Testis (tissue), 3 donors: Measurements from ENCODE around the gene AFF1. TPM values are rescaled to one million over a fixed set of nuclear protein-coding genes. Genes with fewer than 3 reads are reported as not detected.
"Not testable (repeated sequence)": the region's sequence is repeated elsewhere in the genome, so short reads cannot be mapped to it uniquely, and the experiment has no call there.

Experiments used
- DNase-seq: peaks from one replicate; pipeline ENCODE4 v3.0.0-alpha.2; 2019
- H3K27ac ChIP-seq, 2 donors: fragments of 200-600 bp; sonication (generic); one replicate each; pipeline ENCODE4 v1.5.1; 2019
- H3K27me3 ChIP-seq: fragments of 200-600 bp; sonication (generic); one replicate; pipeline ENCODE4 v1.5.1; 2019
- H3K36me3 ChIP-seq: fragments of 200-600 bp; sonication (generic); one replicate; pipeline ENCODE4 v1.5.1; 2017; ENCODE audit warnings: low read depth; ENCODE audit errors: missing control alignments
- H3K4me1 ChIP-seq: fragments of 200-600 bp; sonication (generic); one replicate; pipeline ENCODE4 v1.5.1; 2019
- H3K4me3 ChIP-seq, 2 donors: fragments of 200-600 bp; sonication (generic); one replicate each; pipeline ENCODE4 v1.5.1; 2017 to 2019
- H3K9me3 ChIP-seq: fragments of 200-600 bp; sonication (generic); one replicate; pipeline ENCODE4 v1.5.1; 2017
- POLR2A ChIP-seq: fragments of 450-650 bp; IDR thresholded peaks from one replicate; pipeline ENCODE4 v1.6.1; 2017; ENCODE audit warnings: antibody characterized with exemption, mild to moderate bottlenecking, moderate library complexity
- WGBS, 2 donors: methylation state at CpG; one replicate each; pipeline ENCODE4 v1.1.5; 2018; 5-methylcytosine and 5-hydroxymethylcytosine counted together
- intact Hi-C: fragments of 100-400 bp; cut with DNase I; formaldehyde crosslinking; loops from one replicate; pipeline ENCODE4 v1.15.1; 2023; ENCODE audit warnings: low total_unique reads
- polyA plus RNA-seq: library from polyadenylated mRNA; stranded (reverse); fragments of 350-450 nt; fragmentation: Illumina TruSeq; extraction: RNeasy Lipid Tissue Mini Kit (QIAGEN cat#74804); gene quantifications from one replicate; pipeline ENCODE4 v1.2.3, GENCODE V29; 2014; ENCODE audit warnings: low read depth, low replicate concordance; ENCODE audit not compliant: insufficient read depth
- total RNA-seq, 2 donors: library from RNA; depleted of rRNA; stranded (reverse); fragments of >200 nt; gene quantifications; one replicate each; pipeline ENCODE4 v1.2.3, GENCODE V29; 2016
- TF ChIP-seq, protein P1 (sequence below), 3 experiments: fragments of 450-650 bp in 2 of 3; fragments of 200-600 bp in 1 of 3; sonication (generic) in 1 of 3; IDR thresholded peaks; one replicate each; pipeline ENCODE4 v1.5.1; 2016 to 2019; ENCODE audit warnings: antibody characterized with exemption in 3 of 3, mild to moderate bottlenecking in 2 of 3, moderate library complexity in 1 of 3

AFF1 gene
- total and polyA plus RNA-seq, 3 donors from 2014 or later, result 15.8 to 56.8 (median 53.6) TPM

DNA sequence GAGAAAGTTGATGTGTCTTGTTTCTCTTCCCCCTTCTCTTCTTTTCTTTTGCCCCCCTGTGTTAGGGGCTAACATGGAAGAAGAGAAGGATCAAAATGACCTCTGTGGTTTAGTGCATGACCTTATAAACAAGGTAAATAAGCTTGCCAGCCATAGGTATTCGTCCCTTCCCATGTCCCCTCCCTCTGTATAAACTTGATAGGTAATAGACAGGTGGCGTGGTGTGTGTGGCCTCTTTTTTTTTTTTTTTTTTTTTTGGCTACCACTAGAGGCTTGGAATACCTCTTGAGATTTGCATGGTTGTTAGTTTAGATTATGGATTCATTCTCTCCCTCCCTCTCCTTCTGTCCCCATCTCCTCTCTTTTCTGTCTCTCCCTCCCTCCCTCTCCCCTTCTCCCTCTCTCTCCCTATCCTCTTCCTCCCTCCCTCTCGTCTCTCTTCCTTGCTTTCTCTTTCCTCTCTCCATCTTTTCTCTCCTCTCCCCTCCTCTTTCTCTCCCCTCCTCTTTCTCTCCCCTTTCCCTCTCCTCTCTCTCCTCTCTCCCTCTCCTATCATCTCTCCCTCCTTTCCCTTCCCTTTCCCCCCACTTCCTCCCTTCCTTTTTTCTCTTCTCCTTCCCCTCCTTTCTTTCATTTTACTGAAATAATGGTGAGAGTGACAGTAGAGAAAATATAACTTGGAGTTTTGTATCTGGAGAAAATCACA is 134.4 kb downstream of the AFF1 start:
- Histone ChIP-seq H3K9me3 (no peaks in the 10 kb centered on the region), H3K27ac (no peak overlapping the region), H3K4me3 (no peak overlapping the region), H3K4me1 (peaks cover 13% of the 10 kb centered on the region), H3K36me3 (no peaks in the 10 kb centered on the region), H3K27me3 (no peaks in the 10 kb centered on the region)
- TF ChIP-seq, protein P1, sequence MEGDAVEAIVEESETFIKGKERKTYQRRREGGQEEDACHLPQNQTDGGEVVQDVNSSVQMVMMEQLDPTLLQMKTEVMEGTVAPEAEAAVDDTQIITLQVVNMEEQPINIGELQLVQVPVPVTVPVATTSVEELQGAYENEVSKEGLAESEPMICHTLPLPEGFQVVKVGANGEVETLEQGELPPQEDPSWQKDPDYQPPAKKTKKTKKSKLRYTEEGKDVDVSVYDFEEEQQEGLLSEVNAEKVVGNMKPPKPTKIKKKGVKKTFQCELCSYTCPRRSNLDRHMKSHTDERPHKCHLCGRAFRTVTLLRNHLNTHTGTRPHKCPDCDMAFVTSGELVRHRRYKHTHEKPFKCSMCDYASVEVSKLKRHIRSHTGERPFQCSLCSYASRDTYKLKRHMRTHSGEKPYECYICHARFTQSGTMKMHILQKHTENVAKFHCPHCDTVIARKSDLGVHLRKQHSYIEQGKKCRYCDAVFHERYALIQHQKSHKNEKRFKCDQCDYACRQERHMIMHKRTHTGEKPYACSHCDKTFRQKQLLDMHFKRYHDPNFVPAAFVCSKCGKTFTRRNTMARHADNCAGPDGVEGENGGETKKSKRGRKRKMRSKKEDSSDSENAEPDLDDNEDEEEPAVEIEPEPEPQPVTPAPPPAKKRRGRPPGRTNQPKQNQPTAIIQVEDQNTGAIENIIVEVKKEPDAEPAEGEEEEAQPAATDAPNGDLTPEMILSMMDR (IDR thresholded peaks at IDR 0.05), result no peak
- TF ChIP-seq POLR2A, result no peak
- intact Hi-C loops, result no loop called here
- no peak for DNase-seq
- 87 to 88% methylated on average over 3 of the region's 3 CpGs for WGBS, 2 donors

DNA sequence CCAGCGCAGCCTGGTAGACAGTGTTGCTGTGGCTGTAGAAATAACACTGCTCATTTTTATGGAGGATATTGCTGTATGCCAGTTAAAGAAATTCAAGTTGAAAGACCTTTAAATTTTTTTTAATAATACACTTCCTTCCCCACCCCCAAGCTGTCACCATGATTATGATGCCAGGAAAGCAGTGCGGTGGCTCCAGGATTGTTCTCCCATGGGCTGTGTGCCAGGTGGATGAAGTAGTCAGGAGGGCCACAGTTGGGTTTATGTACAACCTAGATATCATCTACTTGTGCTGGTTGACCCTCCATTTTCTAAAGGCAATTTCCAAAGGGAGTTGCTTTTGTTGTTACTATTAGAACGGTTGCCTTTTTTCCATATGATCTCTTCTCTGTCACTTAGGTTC is 136.6 kb downstream of the AFF1 start:
- Histone ChIP-seq H3K27ac (no peak overlapping the region), H3K36me3 (no peaks in the 10 kb centered on the region), H3K4me3 (no peak overlapping the region), H3K9me3 (no peaks in the 10 kb centered on the region), H3K27me3 (no peaks in the 10 kb centered on the region), H3K4me1 (peaks cover 15% of the 10 kb centered on the region)
- DNase-seq, result no peak
- intact Hi-C loops, result no loop called here
- 80 to 93% methylated on average over 3 of the region's 3 CpGs for WGBS, 2 donors
- no peak for TF ChIP-seq POLR2A
- TF ChIP-seq, protein P1 (IDR thresholded peaks at IDR 0.05), result no peak

DNA sequence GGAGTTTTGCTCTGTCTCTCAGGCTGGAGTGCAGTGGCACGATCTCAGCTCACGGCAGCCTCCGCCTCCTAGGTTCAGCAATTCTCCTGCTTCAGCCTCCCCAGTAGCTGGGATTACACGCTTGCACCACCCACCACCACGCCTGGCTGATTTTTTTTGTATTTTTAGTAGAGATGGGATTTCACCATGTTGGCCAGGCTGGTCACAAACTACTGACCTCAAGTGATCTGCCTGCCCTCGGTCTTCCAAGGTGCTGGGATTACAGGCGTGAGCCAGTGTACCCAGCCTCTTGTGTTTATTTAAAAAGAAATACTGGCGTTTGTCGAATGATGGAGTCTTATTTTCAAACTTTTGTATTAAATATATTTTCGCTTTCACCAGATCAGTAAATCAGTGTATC is 137.7 kb downstream of the AFF1 start:
- DNase-seq, H3K9me3 ChIP-seq, intact Hi-C loops, H3K4me3 ChIP-seq, H3K27me3 ChIP-seq, H3K36me3 ChIP-seq, H3K27ac ChIP-seq: not testable (repeated sequence)
- WGBS, 2 donors, result 84 to 86% methylated on average over 10 of the region's 10 CpGs
- peaks cover 15% of the 10 kb centered on the region for H3K4me1 ChIP-seq

DNA sequence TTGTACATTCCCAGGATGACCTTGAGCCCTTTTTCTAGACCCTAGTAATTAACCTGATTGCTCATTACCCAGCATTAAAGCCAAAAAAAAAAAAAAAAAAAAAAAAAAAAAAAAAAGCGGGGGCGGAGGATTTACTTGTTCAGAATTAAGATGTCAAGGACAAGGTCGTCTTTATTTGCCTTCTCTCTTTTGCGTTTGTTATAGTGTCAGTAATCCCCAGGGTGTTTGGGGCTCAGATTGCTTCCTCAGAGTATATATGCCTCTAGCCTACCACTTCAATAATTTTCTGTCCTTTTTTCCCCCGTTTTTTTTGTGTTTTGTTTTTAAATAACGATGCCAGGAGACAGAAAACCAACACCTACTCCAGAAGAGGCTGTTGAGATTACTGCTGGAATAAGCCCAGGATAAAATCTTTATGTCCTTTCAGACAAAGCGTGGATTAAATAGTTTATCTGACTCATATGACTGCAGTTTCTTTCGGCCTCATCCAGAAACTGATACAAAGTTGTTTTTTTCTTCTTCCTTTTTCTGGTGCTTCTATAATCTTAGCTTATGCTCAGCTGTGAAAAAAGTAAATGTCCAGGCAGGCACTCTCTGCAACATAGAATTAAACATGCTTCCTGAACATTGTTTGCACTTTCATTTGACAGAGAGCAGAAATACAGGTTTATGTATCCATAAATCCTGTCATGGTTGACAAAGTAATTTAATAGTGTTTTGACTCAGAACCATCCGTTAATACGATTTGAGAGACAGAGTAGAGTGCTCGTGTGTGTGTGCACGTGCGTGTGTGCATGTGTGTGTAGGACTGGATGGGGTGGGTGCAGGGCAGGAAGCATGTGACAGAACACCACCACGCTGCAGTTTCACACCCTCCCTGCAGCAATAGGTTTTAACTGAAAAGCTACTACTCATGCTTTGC is 138.6 kb downstream of the AFF1 start:
- H3K4me3 ChIP-seq, result no peak overlapping the region
- H3K27me3 ChIP-seq, result no peaks in the 10 kb centered on the region
- TF ChIP-seq, protein P1 (IDR thresholded peaks at IDR 0.05), result no peak
- no peak for TF ChIP-seq POLR2A
- H3K27ac ChIP-seq, result no peak overlapping the region
- WGBS, 2 donors, result 23 to 25% methylated on average over 14 of the region's 14 CpGs
- H3K9me3 ChIP-seq, result no peaks in the 10 kb centered on the region
- H3K36me3 ChIP-seq, result no peaks in the 10 kb centered on the region
- DNase-seq, result peak; percentile 34
- intact Hi-C loops, result no loop called here
- H3K4me1 ChIP-seq, result peaks cover 23% of the 10 kb centered on the region

DNA sequence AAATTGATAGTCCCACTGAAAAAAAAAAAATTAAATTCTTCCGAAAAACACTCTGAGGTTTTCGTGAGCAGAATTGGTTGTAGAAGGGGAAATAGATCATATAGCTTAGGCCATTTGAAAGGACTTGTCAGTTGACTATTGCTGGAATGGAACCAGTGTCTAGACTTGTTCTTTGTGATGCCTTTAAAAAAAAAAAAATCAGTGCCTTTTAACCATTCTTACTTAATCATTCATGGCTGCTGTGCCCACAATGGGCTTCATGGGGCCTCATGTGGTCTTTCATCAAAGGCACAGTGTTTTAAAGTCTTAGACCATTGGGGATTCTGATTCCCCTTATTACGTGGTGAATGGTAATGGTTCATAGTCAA is 139.3 kb downstream of the AFF1 start:
- Histone ChIP-seq H3K4me3 (no peak overlapping the region), H3K4me1 (peaks cover 23% of the 10 kb centered on the region), H3K27ac (no peak overlapping the region), H3K36me3 (no peaks in the 10 kb centered on the region), H3K9me3 (no peaks in the 10 kb centered on the region), H3K27me3 (no peaks in the 10 kb centered on the region)
- TF ChIP-seq, protein P1 (IDR thresholded peaks at IDR 0.05), result no peak
- no peak for TF ChIP-seq POLR2A
- intact Hi-C loops, result no loop called here
- 43 to 49% methylated on average over 3 of the region's 3 CpGs for WGBS, 2 donors
- no peak for DNase-seq
